HG03460 (cell line): ENCODE measurements around the gene ALDH1L1.

ENCODE experiments used
- ATAC-seq: cut with Tn5 transposase; IDR thresholded peaks from one replicate; pipeline ENCODE4 v1.9.1; 2021; ENCODE audit not compliant: unreplicated experiment

ALDH1L1 gene

GRCh38 chr3:126124148-126124868, 56.1 kb downstream of the ALDH1L1 start:
- ATAC-seq: no peak

- ATAC-seq: no peak
Measured at GRCh38 chr3:126121632-126122031, 58.8 kb downstream of the ALDH1L1 start.

DNA sequence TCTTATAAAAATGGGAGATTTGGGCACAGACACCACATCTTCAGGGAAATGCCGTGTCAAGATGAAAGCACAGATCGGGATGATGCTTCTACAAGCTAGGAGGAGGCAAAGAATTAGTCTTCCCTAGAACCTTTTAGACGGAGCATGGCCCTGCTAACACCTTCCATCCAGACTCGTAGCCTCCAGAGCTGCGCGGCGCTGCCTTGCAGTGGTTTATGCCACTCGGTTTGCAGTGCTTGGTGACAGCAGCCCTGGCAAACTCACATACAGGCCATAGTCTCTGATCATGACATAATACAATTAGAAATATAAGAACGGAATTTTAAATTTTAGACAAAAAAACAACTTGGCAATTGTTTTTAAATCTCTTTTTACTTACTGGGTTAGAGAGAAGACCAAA, 59.3 kb downstream of the ALDH1L1 start:
- ATAC-seq: no peak

GRCh38 chr3:126119976-126120375, 60.4 kb downstream of the ALDH1L1 start:
- ATAC-seq: no peak

DNA sequence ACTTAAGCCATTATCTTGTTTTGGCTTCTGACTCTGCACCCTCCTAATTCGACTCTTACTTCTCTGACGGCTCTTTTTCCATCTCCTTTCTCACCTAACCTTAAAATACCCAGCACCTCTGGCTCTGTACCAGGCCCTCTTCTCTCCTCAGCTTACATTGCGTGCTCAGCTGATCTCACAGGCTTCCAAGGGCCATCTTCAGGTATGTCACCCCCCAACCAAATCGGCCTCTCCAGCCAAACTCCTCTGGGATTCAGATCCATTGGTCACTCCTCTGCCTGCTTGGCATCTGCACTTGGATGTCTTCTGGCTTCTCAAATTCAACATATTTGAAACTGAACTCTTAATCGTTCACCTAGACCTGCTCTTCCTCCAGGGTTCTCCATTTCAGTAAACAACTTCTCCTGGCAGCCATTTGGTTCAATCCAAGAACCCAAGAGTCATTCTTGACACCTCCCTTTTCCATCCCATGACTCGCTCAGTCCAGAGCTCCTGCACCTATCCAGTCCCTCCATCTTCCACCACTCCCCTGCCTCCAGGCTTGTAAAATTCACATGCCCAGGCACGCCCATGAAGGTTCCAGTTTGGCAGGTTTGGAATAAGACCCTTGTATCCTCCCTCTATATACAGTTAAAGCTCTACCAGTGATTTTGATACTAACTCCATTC, 61.2 kb downstream of the ALDH1L1 start:
- ATAC-seq: no peak

- ATAC-seq: no peak
Measured at GRCh38 chr3:126118591-126118990, 61.8 kb downstream of the ALDH1L1 start.

DNA sequence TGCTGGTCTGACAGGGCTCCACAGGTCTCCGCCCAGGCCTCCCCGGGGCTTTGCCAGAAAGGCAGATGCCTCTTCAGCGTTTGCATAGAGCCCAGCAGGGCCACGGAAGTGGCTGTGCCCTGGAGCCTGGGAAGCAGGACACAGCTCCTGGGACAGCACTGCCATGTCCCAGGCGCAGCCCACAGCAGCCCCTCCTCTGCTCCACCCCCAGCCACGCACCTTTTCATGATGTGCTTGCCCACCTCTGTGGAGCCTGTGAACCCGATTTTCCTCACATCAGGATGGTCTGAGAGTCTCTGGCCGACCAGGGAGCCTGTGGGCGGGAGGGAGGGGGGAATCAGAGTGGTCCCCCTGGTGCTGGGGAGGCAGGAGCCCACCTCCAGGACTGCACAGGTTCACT, 62.6 kb downstream of the ALDH1L1 start:
- ATAC-seq: no peak

- ATAC-seq: no peak
Measured at GRCh38 chr3:126117212-126117611, 63.2 kb downstream of the ALDH1L1 start.

- ATAC-seq: no peak
Measured at GRCh38 chr3:126116526-126116925, 63.9 kb downstream of the ALDH1L1 start.

GRCh38 chr3:126114443-126115386, 65.7 kb downstream of the ALDH1L1 start:
- ATAC-seq: no peak

DNA sequence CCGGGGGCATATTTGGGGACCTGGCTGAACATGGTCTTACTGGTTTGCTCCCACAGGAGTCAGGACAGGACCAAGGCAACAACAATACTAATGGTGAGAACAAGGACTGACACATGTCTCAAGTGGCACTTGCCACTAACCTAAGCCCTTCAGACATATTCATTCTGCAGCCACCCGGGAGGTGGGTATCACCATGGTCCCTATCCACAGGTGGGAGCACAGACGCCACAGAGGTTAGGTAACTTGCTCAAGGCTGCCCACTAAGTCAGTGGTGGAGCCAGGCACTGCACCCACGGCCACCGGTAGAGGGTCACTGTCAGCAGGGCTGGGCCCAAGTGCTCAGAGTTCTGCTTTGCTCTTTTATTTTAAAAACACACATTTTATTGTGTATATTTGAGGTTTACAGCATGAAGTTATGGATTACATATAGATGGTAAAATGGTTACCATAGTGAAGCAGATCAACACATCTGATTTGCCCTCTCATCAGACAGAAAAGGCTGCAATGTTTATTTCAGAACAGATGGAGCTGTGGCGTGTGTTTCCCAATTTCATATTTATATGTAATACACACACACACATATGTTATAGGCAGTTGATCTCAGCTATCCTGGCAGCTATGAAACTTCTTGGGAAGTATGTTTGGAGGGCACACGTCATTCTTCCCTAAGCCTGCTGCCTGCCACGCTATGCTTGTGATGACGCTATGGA, 66.5 kb downstream of the ALDH1L1 start:
- ATAC-seq: no peak

DNA sequence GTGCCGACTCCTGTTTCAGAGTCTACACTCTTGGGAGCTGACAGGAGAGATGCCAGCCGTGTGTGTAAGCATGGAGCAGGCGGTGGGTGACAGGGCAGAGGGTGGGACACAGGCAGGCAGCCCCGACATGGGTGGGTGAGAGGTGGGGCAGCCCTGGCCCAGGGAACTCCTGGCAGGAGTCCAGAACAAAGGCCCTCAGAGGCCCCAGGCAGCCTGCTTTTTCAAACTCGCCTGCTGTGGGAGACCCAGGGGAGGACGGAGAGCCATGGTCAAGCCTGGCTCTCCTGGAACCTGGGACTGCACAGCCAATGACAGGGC, 67.2 kb downstream of the ALDH1L1 start:
- ATAC-seq: no peak

DNA sequence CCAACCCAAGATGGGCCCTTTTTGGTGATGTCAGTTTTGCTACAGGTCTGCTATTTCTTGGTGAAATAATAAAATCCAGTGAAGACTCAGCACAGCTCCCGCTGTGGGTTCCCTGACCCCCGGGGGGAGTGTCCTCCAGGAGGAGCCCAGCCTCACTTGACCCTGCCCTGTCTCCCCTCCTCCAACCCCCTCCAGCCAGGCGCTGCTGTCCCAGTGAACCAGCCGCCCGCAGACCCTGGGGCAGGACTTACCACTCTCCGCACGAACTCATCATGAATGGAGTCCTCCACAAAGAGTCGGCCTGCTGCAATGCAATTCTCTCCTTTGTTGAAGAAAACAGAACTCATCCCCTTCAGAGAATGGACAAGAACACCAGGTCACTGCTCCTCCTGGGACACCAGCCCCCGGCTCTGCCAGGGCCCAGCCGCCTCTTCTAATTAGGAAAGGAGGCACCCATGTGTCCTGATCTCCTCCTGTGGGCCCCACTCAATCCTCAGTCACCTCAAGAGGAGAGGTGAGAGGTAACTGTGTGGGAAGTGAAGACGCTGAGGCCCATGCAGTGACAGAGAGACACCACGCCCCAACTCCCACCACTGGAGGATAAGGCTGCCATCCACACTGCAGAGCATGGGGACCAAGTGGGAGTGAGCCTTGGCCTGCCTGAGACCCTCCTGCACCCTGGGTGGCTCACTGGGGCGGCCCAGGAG, 67.7 kb downstream of the ALDH1L1 start:
- no peak for ATAC-seq

GRCh38 chr3:126111566-126112475, 68.6 kb downstream of the ALDH1L1 start:
- ATAC-seq: no peak

- no peak for ATAC-seq
Measured at GRCh38 chr3:126111126-126111551, 69.2 kb downstream of the ALDH1L1 start.

DNA sequence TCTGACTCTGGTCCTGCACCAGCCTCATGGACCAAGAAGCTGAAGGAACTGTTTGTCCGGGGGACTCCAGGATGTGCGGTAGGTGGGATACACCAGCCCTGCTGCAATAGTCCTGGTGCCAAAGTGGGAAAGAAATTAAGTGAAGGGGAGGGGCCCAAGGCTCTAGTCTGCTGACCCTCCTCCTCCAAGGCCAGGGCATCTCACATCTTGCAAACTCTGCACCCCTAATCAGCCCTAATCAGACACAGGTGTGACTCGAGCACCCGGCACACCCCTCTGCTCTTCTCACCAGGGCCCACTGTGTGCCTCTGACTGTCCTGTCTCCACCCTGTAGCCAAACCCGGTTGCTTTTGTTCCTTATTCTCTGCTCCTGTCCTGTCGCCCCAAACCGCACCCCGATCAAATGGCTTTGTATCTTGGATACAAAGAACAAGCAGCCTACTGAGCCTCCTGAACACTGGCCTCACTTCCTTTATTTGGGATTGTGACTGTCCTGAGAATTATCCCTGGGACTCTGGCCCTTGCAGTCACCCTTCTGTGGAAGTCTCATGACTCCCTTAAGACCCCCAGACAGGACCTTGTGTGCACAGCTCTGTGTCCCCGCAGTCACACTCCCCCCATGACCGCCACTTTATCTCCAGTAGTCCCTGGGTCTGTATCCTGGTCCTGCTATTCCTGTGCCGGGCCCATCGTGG, 69.8 kb downstream of the ALDH1L1 start:
- ATAC-seq: no peak

GRCh38 chr3:126109880-126110235, 70.5 kb downstream of the ALDH1L1 start:
- no peak for ATAC-seq

DNA sequence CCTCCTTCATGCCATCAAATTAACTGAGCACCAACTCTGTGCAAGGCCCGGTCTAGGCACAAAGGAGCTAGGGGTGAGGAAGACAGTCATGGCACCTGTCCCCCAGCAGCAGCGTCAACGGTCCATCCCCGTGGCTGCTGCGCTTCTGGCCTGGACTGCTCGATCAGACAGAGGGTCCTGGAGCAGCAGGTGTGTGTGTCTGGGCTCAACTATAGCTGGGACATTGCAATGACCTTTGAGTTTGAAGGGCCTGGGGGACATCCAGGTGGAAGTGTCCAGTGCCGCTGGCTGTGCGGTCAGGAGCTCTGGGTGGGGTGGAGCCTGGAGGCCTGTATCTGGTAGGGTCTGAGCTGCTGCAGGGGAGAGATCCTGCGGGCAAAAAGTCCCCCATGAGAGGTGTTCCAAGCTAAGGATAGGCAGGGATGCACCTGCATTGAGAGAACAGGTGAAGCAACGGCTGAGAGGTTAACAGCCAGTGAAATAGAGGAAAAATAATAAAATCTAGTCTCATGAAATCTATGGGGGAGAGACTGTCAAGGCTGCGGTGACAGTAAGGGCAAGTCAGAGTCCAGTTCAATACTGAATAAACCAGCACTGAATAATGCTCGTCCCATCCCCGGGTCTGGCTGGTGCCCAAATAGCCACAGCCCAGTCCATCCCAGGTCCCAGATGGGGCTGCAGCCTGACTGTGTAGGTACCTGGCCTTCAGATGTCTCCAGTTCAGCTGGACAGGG, 71.1 kb downstream of the ALDH1L1 start:
- no peak for ATAC-seq
